NCI-H345 treated with DMSO at 0.1 percent for 48 hours (cell line): ENCODE data around the gene CTDSP2.
"Not testable (repeated sequence)": the region's sequence is repeated elsewhere in the genome, so short reads cannot be mapped to it uniquely, and the experiment has no call there.

Experiments
- DNase-seq: peaks from one replicate; lab custom pipeline; 2025; ENCODE audit not compliant: unreplicated experiment; lab: John Stamatoyannopoulos, UW

Gene CTDSP2

GRCh38 chr12:57853864-57854556, 7.5 kb upstream of the CTDSP2 start:
- no peak for DNase-seq

DNA sequence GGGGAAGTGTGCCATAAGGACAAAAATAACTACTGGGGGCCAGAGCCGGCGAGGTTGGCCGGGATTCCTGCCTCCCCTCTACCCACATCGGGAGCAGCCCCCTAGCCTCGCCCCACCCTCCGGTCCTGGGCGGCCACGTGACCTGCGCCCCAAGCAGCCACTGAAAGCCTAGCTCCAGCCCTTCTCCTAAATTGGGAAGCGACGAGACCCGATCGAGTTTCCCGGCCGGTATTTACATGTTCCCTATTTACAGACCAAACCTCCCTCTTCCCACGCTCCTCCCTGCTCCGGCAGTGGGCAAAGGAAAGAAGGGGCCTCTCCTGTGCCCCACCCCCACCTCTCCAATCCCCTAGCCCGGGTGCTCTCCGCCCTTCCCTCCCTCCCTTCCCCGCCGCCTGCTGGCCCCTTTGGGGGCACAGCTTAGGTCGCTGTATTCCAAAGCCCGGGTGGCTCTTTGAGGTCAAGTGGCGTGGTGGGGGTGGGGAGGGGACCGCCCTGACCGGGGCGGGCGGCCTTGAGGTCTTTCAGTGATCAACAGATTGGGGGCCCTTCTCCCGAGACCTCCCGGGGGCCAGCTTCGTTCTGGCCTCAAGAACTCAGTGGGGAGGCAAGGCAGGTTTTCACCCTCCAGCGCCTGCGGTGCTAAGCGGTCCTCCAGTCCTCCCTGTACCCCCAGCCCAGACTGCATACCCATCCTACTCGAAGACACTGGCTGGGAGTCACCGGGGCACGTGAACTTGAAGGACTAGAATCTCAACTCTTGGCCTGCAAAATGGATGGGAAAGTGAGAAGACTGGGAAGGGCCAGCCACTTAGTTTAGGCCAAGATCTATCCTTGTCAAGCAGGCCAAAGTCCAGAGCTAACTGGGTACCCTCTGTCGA, 6.3 kb upstream of the CTDSP2 start:
- DNase-seq: no peak

- DNase-seq: no peak
These were observed 5.7 kb upstream of the CTDSP2 start for GRCh38 chr12:57852200-57852599.

- no peak for DNase-seq
These were observed 5.0 kb upstream of the CTDSP2 start for GRCh38 chr12:57851552-57851951.

DNA sequence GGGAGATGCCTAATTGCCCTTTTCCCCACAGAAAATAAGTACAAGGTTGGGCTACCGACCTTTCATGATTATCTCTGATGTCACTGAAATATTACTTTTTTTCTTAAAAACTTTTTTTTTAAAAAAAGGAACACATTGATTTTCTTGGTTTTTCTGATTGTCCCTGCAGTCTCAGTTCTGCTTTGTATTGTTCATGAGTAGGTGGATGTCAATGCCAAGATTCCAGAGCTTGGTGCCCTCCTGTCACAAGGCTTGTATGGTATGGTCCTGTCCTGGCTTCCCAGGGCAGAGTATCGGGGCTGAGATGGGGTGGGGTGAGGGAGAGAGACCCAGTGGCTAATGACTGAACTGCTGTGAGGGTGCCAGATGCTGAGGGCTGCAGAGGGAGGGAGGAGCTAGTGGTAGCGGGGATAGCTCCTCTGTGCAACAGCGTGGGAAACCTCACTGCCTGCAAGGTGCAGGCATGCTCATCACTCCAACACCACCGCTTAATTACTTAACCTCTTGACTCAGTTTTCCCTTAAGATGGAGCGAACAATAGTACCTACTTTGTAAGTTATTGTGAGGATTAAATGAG, 4.4 kb upstream of the CTDSP2 start:
- no peak for DNase-seq

GRCh38 chr12:57849447-57849846, 2.9 kb upstream of the CTDSP2 start:
- not testable (repeated sequence) for DNase-seq

- no peak for DNase-seq
These were observed 2.5 kb upstream of the CTDSP2 start for GRCh38 chr12:57849035-57849434.

DNA sequence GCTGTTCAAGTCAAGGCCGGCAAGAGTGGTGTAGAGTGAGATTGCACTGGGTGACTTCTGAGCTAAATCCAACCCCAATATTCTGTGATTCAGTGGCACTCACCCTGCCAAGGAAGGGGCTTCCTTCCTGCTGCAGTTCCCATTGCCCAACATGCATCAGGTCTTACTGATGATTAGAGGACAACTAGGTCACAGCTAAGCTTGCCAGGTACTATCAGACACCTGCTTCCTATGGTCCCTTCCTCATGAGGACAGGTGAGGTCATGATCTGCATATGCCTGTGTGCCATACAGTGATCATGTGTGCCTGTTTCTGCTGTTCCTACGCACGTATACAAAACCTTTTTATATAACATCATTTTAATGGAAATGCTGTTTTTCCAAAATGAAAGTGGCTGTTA, 1.7 kb upstream of the CTDSP2 start:
- no peak for DNase-seq

GRCh38 chr12:57846285-57846576, 298 bp downstream of the CTDSP2 start:
- no peak for DNase-seq

DNA sequence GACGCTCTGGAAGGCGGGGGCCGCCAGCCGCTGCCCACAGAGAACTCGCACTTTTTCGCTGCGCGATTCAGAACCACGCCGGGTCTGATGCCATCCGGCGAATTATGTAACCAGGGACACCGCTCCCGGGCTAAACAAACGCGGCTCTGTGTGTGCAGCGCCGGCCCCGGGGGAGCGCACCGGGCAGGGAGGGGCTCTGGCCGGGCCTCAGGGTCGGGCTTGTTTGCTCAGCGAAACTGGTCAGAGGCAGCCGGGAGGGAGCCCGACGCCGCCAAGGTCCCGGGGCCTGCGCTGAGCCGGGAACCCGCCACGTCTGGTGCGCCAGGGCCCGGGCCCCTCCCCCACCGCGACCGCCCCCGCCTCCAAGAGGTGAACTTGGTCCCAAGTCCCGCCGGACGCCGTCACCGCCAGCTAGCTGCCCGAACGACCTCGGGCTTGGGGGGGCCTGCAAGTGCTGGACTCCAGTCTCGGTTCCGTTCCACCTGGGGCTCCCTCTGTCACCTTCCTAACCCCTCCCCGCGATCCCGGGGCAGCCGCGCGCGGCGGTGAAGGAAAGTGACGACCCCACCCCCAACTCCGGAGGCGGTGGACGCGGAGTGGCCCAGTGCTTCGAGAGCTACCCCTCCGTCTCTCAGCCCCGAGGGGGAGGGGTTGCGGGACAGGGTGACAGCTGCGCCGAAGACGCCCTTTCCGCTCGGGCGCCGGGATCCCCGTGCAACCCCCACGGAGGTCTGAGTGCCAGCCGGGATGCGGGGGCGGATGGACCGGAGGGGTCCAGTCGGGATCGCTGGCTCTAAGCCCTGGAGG, 848 bp downstream of the CTDSP2 start:
- no peak for DNase-seq

- no peak for DNase-seq
These were observed 1.6 kb downstream of the CTDSP2 start for GRCh38 chr12:57844709-57845477.

DNA sequence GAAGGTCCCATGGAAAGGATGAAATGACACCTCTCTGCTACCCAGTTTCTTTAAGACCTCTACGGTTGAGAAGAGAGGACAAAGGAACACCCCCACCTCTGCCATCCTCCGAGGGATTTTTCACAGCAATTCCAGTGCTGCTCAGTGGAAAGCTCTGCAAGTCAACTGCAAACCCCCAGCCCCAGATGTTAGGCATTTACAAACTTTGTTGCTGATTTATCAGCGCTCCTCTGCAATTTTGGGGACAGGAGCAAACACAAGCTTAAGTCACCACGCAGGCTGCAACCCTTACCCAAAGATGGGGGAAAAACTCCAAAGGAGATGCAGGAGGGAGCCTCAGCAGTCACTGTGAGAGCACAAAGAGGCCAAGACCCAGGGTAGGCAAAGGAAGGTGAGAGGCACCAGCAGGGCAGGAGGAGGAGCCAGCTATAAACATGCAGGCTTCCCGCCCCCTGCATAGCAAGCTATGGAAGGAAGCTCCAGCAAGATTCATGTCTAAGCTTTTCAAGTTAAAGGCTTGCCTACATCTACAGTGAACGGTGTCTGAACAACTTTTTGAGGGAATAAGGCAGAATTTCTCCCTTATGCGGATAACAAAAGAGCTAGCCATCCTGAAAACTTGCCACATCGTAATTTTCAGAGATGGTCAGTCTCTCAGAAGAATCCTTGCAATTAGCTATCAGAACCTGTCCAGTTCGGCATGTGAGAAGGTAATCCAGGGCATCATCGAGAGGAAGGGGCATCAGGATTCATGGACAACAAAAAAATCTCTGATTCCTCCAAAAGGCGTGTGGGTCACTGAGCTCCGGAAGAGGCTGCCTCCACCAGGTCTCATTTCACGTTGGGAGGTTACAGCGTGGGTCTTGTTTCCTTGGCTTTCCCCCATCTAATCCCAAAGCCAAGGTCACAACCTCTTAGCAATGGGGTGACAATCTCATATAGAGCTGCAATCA, 3.9 kb downstream of the CTDSP2 start:
- no peak for DNase-seq

DNA sequence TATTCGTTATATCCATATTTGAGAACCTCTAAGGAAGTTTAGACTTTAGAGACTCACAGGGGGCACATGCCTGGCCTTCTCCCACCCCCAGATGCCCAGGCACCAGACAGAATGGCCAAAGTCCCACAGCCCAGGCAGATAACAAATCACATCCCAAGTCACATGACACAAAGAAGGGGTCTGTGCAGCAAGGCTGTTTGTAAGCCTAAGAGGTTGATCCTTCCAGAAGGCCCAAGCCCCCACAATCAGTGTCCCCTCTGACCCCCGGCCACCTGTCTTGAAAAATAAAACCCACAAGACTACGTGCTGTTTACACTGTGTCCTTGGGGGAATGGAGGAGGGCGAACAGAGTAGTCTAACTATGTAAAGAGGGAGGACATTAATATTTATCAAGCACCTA, 5.1 kb downstream of the CTDSP2 start:
- DNase-seq: no peak

- DNase-seq: peak; percentile 86
These were observed 5.8 kb downstream of the CTDSP2 start for GRCh38 chr12:57840726-57841125.

- peak; percentile 63 for DNase-seq
These were observed 6.5 kb downstream of the CTDSP2 start for GRCh38 chr12:57839996-57840395.

- no peak for DNase-seq
These were observed 7.8 kb downstream of the CTDSP2 start for GRCh38 chr12:57838594-57839302.

- no peak for DNase-seq
These were observed 8.5 kb downstream of the CTDSP2 start for GRCh38 chr12:57837864-57838562.
